OCI-LY3 (cell line): ENCODE data around the gene ROBO2.

ENCODE experiments used
- H2AFZ ChIP-seq: fragments of 200-600, 300-600 bp; shearing (Covaris generic); 2 replicates; pipeline ENCODE4 v1.6.0; 2014; ENCODE audit warnings: antibody characterized with exemption, low read depth, low read length
- H3K27ac ChIP-seq: fragments of 200-600, 300-600 bp; sonication (generic); 2 replicates; pipeline ENCODE4 v1.5.1; 2014; ENCODE audit warnings: mild to moderate bottlenecking, low read length, moderate library complexity, mixed read lengths
- H3K27me3 ChIP-seq: fragments of 200-600, 300-600 bp; sonication (generic); 2 replicates; pipeline ENCODE4 v1.6.1; 2014; ENCODE audit warnings: low read depth, low read length, mixed read lengths
- H3K36me3 ChIP-seq: fragments of 200-600, 300-600 bp; sonication (generic); replicated peaks from 2 replicates; pipeline ENCODE3; 2014; ENCODE audit warnings: low read depth, low read length, mixed read lengths
- H3K4me1 ChIP-seq: fragments of 300-600, 200-600 bp; sonication (generic); 2 replicates; pipeline ENCODE4 v1.6.1; 2014; ENCODE audit warnings: low read length, mixed read lengths
- H3K4me2 ChIP-seq: fragments of 200-600, 300-600 bp; sonication (generic); 2 replicates; pipeline ENCODE4 v1.6.1; 2014; ENCODE audit warnings: low read length, mixed read lengths
- H3K4me3 ChIP-seq: fragments of 300-600, 200-600 bp; sonication (generic); 2 replicates; pipeline ENCODE4 v1.5.1; 2014; ENCODE audit warnings: antibody characterized with exemption, mild to moderate bottlenecking, low read length, moderate library complexity
- H3K79me2 ChIP-seq: fragments of 300-600, 200-600 bp; shearing (Covaris generic); 2 replicates; pipeline ENCODE4 v1.6.1; 2014; ENCODE audit warnings: mild to moderate bottlenecking, low read length, mixed read lengths
- H3K9ac ChIP-seq: fragments of 300-600, 200-600 bp; shearing (Covaris generic); 2 replicates; pipeline ENCODE4 v1.6.0; 2014; ENCODE audit warnings: mild to moderate bottlenecking, low read length, moderate library complexity
- H3K9me3 ChIP-seq: fragments of 200-600, 300-600 bp; shearing (Covaris generic); 2 replicates; pipeline ENCODE4 v1.6.1; 2014; ENCODE audit warnings: low read length, mixed read lengths; ENCODE audit not compliant: insufficient read depth
- H4K20me1 ChIP-seq: fragments of 200-600, 300-600 bp; sonication (generic); 2 replicates; pipeline ENCODE4 v1.6.1; 2016; ENCODE audit warnings: low read length, mixed read lengths; ENCODE audit not compliant: insufficient read depth
- CTCF ChIP-seq: fragments of 200-600, 300-600 bp; sonication (generic); IDR thresholded peaks from 2 replicates; pipeline ENCODE4 v1.5.1; 2014; ENCODE audit warnings: antibody characterized with exemption, low read length, low read depth
- EZH2phosphoT487 ChIP-seq: fragments of 200-600 bp; shearing (Covaris generic); IDR thresholded peaks from 2 replicates; pipeline ENCODE4 v1.6.1; 2018; ENCODE audit warnings: antibody characterized with exemption, mixed run types, low read depth

ROBO2 gene

GRCh38 chr3:77338195-77338594 lies 298.3 kb downstream of the ROBO2 start:
- Histone ChIP-seq H3K36me3 (no peaks in the 10 kb centered on the region), H3K4me3 (no peak overlapping the region), H3K9me3 (no peaks in the 10 kb centered on the region), H3K4me1 (no peaks in the 10 kb centered on the region), H3K4me2 (no peak overlapping the region), H3K9ac (no peak overlapping the region), H3K27ac (no peak overlapping the region), H2AFZ (no peak overlapping the region), H3K27me3 (no peaks in the 10 kb centered on the region), H3K79me2 (no peaks in the 10 kb centered on the region), H4K20me1 (no peaks in the 10 kb centered on the region)
- no peak for TF ChIP-seq CTCF
- no peak for TF ChIP-seq EZH2phosphoT487

- H3K27me3 ChIP-seq, result no peaks in the 10 kb centered on the region
- H3K4me2 ChIP-seq, result no peak overlapping the region
- no peaks in the 10 kb centered on the region for H4K20me1 ChIP-seq
- no peak overlapping the region for H3K27ac ChIP-seq
- TF ChIP-seq EZH2phosphoT487, result no peak
- TF ChIP-seq CTCF, result no peak
- no peaks in the 10 kb centered on the region for H3K79me2 ChIP-seq
- H3K9ac ChIP-seq, result no peak overlapping the region
- H3K36me3 ChIP-seq, result no peaks in the 10 kb centered on the region
- no peak overlapping the region for H2AFZ ChIP-seq
- no peaks in the 10 kb centered on the region for H3K9me3 ChIP-seq
- H3K4me1 ChIP-seq, result no peaks in the 10 kb centered on the region
- no peak overlapping the region for H3K4me3 ChIP-seq
Measured at GRCh38 chr3:77342027-77342426, 302.1 kb downstream of the ROBO2 start.

- TF ChIP-seq CTCF (no peak), EZH2phosphoT487 (no peak)
- no peaks in the 10 kb centered on the region for H4K20me1 ChIP-seq
- no peak overlapping the region for H3K9ac ChIP-seq
- no peaks in the 10 kb centered on the region for H3K79me2 ChIP-seq
- H3K36me3 ChIP-seq, result no peaks in the 10 kb centered on the region
- no peaks in the 10 kb centered on the region for H3K27me3 ChIP-seq
- no peaks in the 10 kb centered on the region for H3K4me1 ChIP-seq
- H3K4me2 ChIP-seq, result no peak overlapping the region
- H2AFZ ChIP-seq, result no peak overlapping the region
- H3K9me3 ChIP-seq, result no peaks in the 10 kb centered on the region
- no peak overlapping the region for H3K4me3 ChIP-seq
- H3K27ac ChIP-seq, result no peak overlapping the region
Measured at GRCh38 chr3:77342688-77343087, 302.8 kb downstream of the ROBO2 start.

GRCh38 chr3:77345009-77345408 lies 305.1 kb downstream of the ROBO2 start:
- TF ChIP-seq EZH2phosphoT487, result no peak

More at GRCh38 chr3:77345009-77345408, 305.1 kb downstream of the ROBO2 start:
- Histone ChIP-seq H3K9ac (no peak overlapping the region), H3K4me3 (no peak overlapping the region), H3K27ac (no peak overlapping the region), H3K27me3 (no peaks in the 10 kb centered on the region), H3K4me2 (no peak overlapping the region), H2AFZ (no peak overlapping the region), H3K79me2 (no peaks in the 10 kb centered on the region), H4K20me1 (no peaks in the 10 kb centered on the region), H3K4me1 (peaks cover 4% of the 10 kb centered on the region; the same call in 1 of the 2 replicates), H3K36me3 (no peaks in the 10 kb centered on the region), H3K9me3 (no peaks in the 10 kb centered on the region)
